ENCODE measurements around the gene KLHL15.

The KLHL15 gene

GRCh38 chrX:24014388-24015018, 12.5 kb downstream of the KLHL15 start:
- H3K27me3 ChIP-seq (ENCODE audit: low read depth, low read length), result no peaks in the 10 kb centered on the region
- no peaks in the 10 kb centered on the region for H3K9me3 ChIP-seq (ENCODE audit: control insufficient read depth in 1 of 2, low read length in 2 of 2)
- no peaks in the 10 kb centered on the region for H3K36me3 ChIP-seq (ENCODE audit: control insufficient read depth in 1 of 2, insufficient read depth in 2 of 2, low read length in 2 of 2)
- H3K4me3 ChIP-seq (ENCODE audit: low read depth in 1 of 2, low read length in 2 of 2), result no peak overlapping the region
- no peak overlapping the region for H3K27ac ChIP-seq (ENCODE audit: low read length)
- no peaks in the 10 kb centered on the region for H3K4me1 ChIP-seq (ENCODE audit: control insufficient read depth in 1 of 2, insufficient read depth in 2 of 2, low read length in 2 of 2)

DNA sequence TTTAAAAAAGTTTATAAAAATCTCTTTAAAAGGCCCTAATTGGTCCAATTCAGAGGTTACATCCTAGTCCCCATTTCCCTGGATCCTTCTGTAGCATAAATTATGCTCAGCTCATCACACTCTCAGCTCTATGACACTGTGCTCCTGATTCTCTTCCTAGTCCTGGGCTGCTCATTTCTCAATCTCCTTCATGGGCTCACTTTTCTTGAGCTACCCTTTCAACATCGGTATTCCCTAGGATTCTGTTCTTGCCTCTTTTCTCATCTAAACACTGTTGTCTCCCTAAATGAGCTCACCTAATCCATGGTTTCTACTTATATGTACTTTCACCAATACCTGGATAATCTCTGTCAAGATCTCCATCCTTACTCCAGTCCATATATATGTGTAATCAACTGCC, 14.7 kb downstream of the KLHL15 start:
- Histone ChIP-seq H3K4me3 (ENCODE audit: low read depth in 1 of 2, low read length in 2 of 2) (no peak overlapping the region), H3K4me1 (ENCODE audit: control insufficient read depth in 1 of 2, insufficient read depth in 2 of 2, low read length in 2 of 2) (no peaks in the 10 kb centered on the region), H3K27me3 (ENCODE audit: low read depth, low read length) (no peaks in the 10 kb centered on the region), H3K9me3 (ENCODE audit: control insufficient read depth in 1 of 2, low read length in 2 of 2) (no peaks in the 10 kb centered on the region), H3K36me3 (ENCODE audit: control insufficient read depth in 1 of 2, insufficient read depth in 2 of 2, low read length in 2 of 2) (no peaks in the 10 kb centered on the region), H3K27ac (ENCODE audit: low read length) (no peak overlapping the region)

- H3K4me1 ChIP-seq (ENCODE audit: control insufficient read depth in 1 of 2, insufficient read depth in 2 of 2, low read length in 2 of 2), result no peaks in the 10 kb centered on the region
- no peak overlapping the region for H3K4me3 ChIP-seq (ENCODE audit: low read depth in 1 of 2, low read length in 2 of 2)
Observed at GRCh38 chrX:24005867-24006266, 21.1 kb downstream of the KLHL15 start.

DNA sequence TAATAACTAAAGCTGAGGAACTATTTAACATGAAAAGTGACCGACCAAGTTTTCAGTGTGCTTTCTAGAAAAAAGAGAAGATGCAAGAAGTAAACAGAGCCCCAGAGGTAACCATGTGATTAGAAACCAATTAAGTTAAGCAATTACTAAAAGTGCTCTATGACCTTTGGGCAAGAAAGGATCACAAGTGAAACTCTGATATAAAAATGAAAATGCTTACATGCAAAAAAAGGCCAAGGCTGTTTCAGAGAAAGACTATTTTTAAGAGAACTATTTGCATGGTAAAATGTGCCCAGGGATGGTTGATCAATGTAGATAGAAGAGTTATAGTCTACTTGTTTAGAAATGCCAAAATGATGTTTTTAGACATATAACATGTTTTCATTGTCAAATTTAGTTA, 22.0 kb downstream of the KLHL15 start:
- peaks cover 5 to 6% of the 10 kb centered on the region in 2 donors for H3K36me3 ChIP-seq (ENCODE audit: control insufficient read depth in 1 of 2, insufficient read depth in 2 of 2, low read length in 2 of 2)

More at GRCh38 chrX:24005867-24006266, 21.1 kb downstream of the KLHL15 start:
- no peaks in the 10 kb centered on the region for H3K27me3 ChIP-seq (ENCODE audit: low read depth, low read length)
- H3K9me3 ChIP-seq (ENCODE audit: control insufficient read depth in 1 of 2, low read length in 2 of 2), result no peaks in the 10 kb centered on the region
- peaks cover 5 to 6% of the 10 kb centered on the region in 2 donors for H3K36me3 ChIP-seq (ENCODE audit: control insufficient read depth in 1 of 2, insufficient read depth in 2 of 2, low read length in 2 of 2)
- no peak overlapping the region for H3K27ac ChIP-seq (ENCODE audit: low read length)

GRCh38 chrX:24002792-24003191, 24.2 kb downstream of the KLHL15 start:
- Histone ChIP-seq H3K4me1 (ENCODE audit: control insufficient read depth in 1 of 2, insufficient read depth in 2 of 2, low read length in 2 of 2) (no peaks in the 10 kb centered on the region), H3K27me3 (ENCODE audit: low read depth, low read length) (no peaks in the 10 kb centered on the region), H3K4me3 (ENCODE audit: low read depth in 1 of 2, low read length in 2 of 2) (no peak overlapping the region), H3K36me3 (ENCODE audit: control insufficient read depth in 1 of 2, insufficient read depth in 2 of 2, low read length in 2 of 2) (peaks cover 5 to 6% of the 10 kb centered on the region in 2 donors), H3K27ac (ENCODE audit: low read length) (no peak overlapping the region), H3K9me3 (ENCODE audit: control insufficient read depth in 1 of 2, low read length in 2 of 2) (no peaks in the 10 kb centered on the region)

More for the DNA sequence above, 22.0 kb downstream of the KLHL15 start:
- no peaks in the 10 kb centered on the region for H3K9me3 ChIP-seq (ENCODE audit: control insufficient read depth in 1 of 2, low read length in 2 of 2)
- no peak overlapping the region for H3K27ac ChIP-seq (ENCODE audit: low read length)
- H3K27me3 ChIP-seq (ENCODE audit: low read depth, low read length), result no peaks in the 10 kb centered on the region
- no peak overlapping the region for H3K4me3 ChIP-seq (ENCODE audit: low read depth in 1 of 2, low read length in 2 of 2)
- H3K4me1 ChIP-seq (ENCODE audit: control insufficient read depth in 1 of 2, insufficient read depth in 2 of 2, low read length in 2 of 2), result no peaks in the 10 kb centered on the region

- no peaks in the 10 kb centered on the region for H3K4me1 ChIP-seq (ENCODE audit: control insufficient read depth in 1 of 2, insufficient read depth in 2 of 2, low read length in 2 of 2)
- peaks cover 5 to 6% of the 10 kb centered on the region in 2 donors for H3K36me3 ChIP-seq (ENCODE audit: control insufficient read depth in 1 of 2, insufficient read depth in 2 of 2, low read length in 2 of 2)
- H3K9me3 ChIP-seq (ENCODE audit: control insufficient read depth in 1 of 2, low read length in 2 of 2), result no peaks in the 10 kb centered on the region
- no peak overlapping the region for H3K27ac ChIP-seq (ENCODE audit: low read length)
- no peak overlapping the region for H3K4me3 ChIP-seq (ENCODE audit: low read depth in 1 of 2, low read length in 2 of 2)
- H3K27me3 ChIP-seq (ENCODE audit: low read depth, low read length), result no peaks in the 10 kb centered on the region
Observed at GRCh38 chrX:24002167-24002566, 24.8 kb downstream of the KLHL15 start.

- no peak overlapping the region for H3K27ac ChIP-seq (ENCODE audit: low read length)
Observed at GRCh38 chrX:23999671-24000070, 27.3 kb downstream of the KLHL15 start.

GRCh38 chrX:23993012-23993633, 33.9 kb downstream of the KLHL15 start:
- no peaks in the 10 kb centered on the region for H3K9me3 ChIP-seq (ENCODE audit: control insufficient read depth in 1 of 2, low read length in 2 of 2)
- H3K4me3 ChIP-seq (ENCODE audit: low read depth in 1 of 2, low read length in 2 of 2), result no peak overlapping the region
- H3K36me3 ChIP-seq (ENCODE audit: control insufficient read depth in 1 of 2, insufficient read depth in 2 of 2, low read length in 2 of 2), result peaks cover 5 to 6% of the 10 kb centered on the region in 2 donors
- no peak overlapping the region for H3K27ac ChIP-seq (ENCODE audit: low read length)
- no peaks in the 10 kb centered on the region for H3K4me1 ChIP-seq (ENCODE audit: control insufficient read depth in 1 of 2, insufficient read depth in 2 of 2, low read length in 2 of 2)
- no peaks in the 10 kb centered on the region for H3K27me3 ChIP-seq (ENCODE audit: low read depth, low read length)

More at GRCh38 chrX:23999671-24000070, 27.3 kb downstream of the KLHL15 start:
- no peaks in the 10 kb centered on the region for H3K27me3 ChIP-seq (ENCODE audit: low read depth, low read length)
- H3K9me3 ChIP-seq (ENCODE audit: control insufficient read depth in 1 of 2, low read length in 2 of 2), result no peaks in the 10 kb centered on the region
- H3K36me3 ChIP-seq (ENCODE audit: control insufficient read depth in 1 of 2, insufficient read depth in 2 of 2, low read length in 2 of 2), result no peaks in the 10 kb centered on the region
- no peak overlapping the region for H3K4me3 ChIP-seq (ENCODE audit: low read depth in 1 of 2, low read length in 2 of 2)
- no peaks in the 10 kb centered on the region for H3K4me1 ChIP-seq (ENCODE audit: control insufficient read depth in 1 of 2, insufficient read depth in 2 of 2, low read length in 2 of 2)

DNA sequence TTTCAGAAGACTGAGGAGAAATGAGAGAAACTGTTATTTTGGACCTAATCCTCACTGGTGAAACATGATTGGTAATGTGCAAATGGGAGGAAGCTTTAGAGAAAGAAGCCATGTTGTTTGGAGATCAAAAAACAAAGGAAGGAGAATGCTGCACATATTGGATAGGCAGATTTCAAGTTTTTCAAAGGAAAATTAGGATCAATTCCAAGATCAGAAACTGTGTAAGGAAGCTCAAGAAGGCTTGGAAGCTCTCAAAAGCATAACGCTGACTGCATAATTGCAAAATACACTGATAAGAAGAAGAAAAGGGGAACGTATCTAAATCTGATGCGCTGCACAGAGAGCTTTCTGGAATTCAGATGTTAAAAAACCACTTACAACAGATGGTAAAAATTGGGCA, 34.6 kb downstream of the KLHL15 start:
- Histone ChIP-seq H3K27me3 (ENCODE audit: low read depth, low read length) (no peaks in the 10 kb centered on the region), H3K4me1 (ENCODE audit: control insufficient read depth in 1 of 2, insufficient read depth in 2 of 2, low read length in 2 of 2) (no peaks in the 10 kb centered on the region), H3K36me3 (ENCODE audit: control insufficient read depth in 1 of 2, insufficient read depth in 2 of 2, low read length in 2 of 2) (peaks cover 9 to 13% of the 10 kb centered on the region in 2 donors), H3K27ac (ENCODE audit: low read length) (no peak overlapping the region), H3K4me3 (ENCODE audit: low read depth in 1 of 2, low read length in 2 of 2) (no peak overlapping the region), H3K9me3 (ENCODE audit: control insufficient read depth in 1 of 2, low read length in 2 of 2) (no peaks in the 10 kb centered on the region)

GRCh38 chrX:23990455-23990854, 36.5 kb downstream of the KLHL15 start:
- Histone ChIP-seq H3K27me3 (ENCODE audit: low read depth, low read length) (no peaks in the 10 kb centered on the region), H3K4me3 (ENCODE audit: low read depth in 1 of 2, low read length in 2 of 2) (no peak overlapping the region), H3K9me3 (ENCODE audit: control insufficient read depth in 1 of 2, low read length in 2 of 2) (no peaks in the 10 kb centered on the region), H3K27ac (ENCODE audit: low read length) (no peak overlapping the region), H3K36me3 (ENCODE audit: control insufficient read depth in 1 of 2, insufficient read depth in 2 of 2, low read length in 2 of 2) (peaks cover 9 to 13% of the 10 kb centered on the region in 2 donors), H3K4me1 (ENCODE audit: control insufficient read depth in 1 of 2, insufficient read depth in 2 of 2, low read length in 2 of 2) (no peaks in the 10 kb centered on the region)

- H3K27ac ChIP-seq (ENCODE audit: low read length), result no peak overlapping the region
- no peaks in the 10 kb centered on the region for H3K4me1 ChIP-seq (ENCODE audit: control insufficient read depth in 1 of 2, insufficient read depth in 2 of 2, low read length in 2 of 2)
- no peaks in the 10 kb centered on the region for H3K27me3 ChIP-seq (ENCODE audit: low read depth, low read length)
- peaks cover 9 to 13% of the 10 kb centered on the region in 2 donors for H3K36me3 ChIP-seq (ENCODE audit: control insufficient read depth in 1 of 2, insufficient read depth in 2 of 2, low read length in 2 of 2)
- no peaks in the 10 kb centered on the region for H3K9me3 ChIP-seq (ENCODE audit: control insufficient read depth in 1 of 2, low read length in 2 of 2)
- no peak overlapping the region for H3K4me3 ChIP-seq (ENCODE audit: low read depth in 1 of 2, low read length in 2 of 2)
Observed at GRCh38 chrX:23989689-23990088, 37.3 kb downstream of the KLHL15 start.

GRCh38 chrX:23982891-23983290, 44.1 kb downstream of the KLHL15 start:
- Histone ChIP-seq H3K27me3 (ENCODE audit: low read depth, low read length) (no peaks in the 10 kb centered on the region), H3K36me3 (ENCODE audit: control insufficient read depth in 1 of 2, insufficient read depth in 2 of 2, low read length in 2 of 2) (peaks cover 2 to 4% of the 10 kb centered on the region in 2 donors), H3K9me3 (ENCODE audit: control insufficient read depth in 1 of 2, low read length in 2 of 2) (no peaks in the 10 kb centered on the region), H3K27ac (ENCODE audit: low read length) (no peak overlapping the region), H3K4me3 (ENCODE audit: low read depth in 1 of 2, low read length in 2 of 2) (no peak overlapping the region), H3K4me1 (ENCODE audit: control insufficient read depth in 1 of 2, insufficient read depth in 2 of 2, low read length in 2 of 2) (no peaks in the 10 kb centered on the region)

Measured in muscle layer of duodenum (tissue), 2 donors.